A549 (cell line): ENCODE measurements around the gene FGD1. TPM values are rescaled to one million over a fixed set of nuclear protein-coding genes. Genes with fewer than 3 reads are reported as not detected.

Experiments used
- ATAC-seq, 2 experiments: fragments of 200-7000 bp in 1 of 2; fragments of >200 bp in 1 of 2; cut with Nextera tagmentation in 1 of 2; cut with Tn5 transposase in 1 of 2; 3 replicates each; pipeline versions ENCODE4 v1.8.0 to v1.9.1; 2018 to 2020; ENCODE audit warnings: mild to moderate bottlenecking in 1 of 2, moderate library complexity in 1 of 2
- CTCF ChIA-PET: fragments of 300-600 bp; sonication (Branson Sonifier 250); formaldehyde crosslinking; extraction: SDS; loops from one replicate; lab custom pipeline; 2021; ENCODE audit warnings: antibody characterized with exemption, inconsistent platforms; lab: Yijun Ruan, JAX
- POLR2A ChIA-PET: fragments of 350-600 bp; formaldehyde crosslinking; extraction: SDS; loops from one replicate; lab custom pipeline; 2021; ENCODE audit warnings: antibody characterized with exemption, inconsistent platforms; lab: Yijun Ruan, JAX
- DNase-seq, 2 experiments: peaks; one replicate each; pipeline versions ENCODE4 v3.0.0 to v3.0.0-alpha.2; 2011 to 2016; ENCODE audit warnings: low read depth in 1 of 2, low spot score in 1 of 2
- FAIRE-seq: peaks from 2 replicates; lab custom pipeline; 2011; peaks lifted over from hg19 to GRCh38; lab: Jason Lieb, UNC
- H3K27ac ChIP-seq, 2 experiments: fragments of >200 bp; sonication (Bioruptor Twin); formaldehyde crosslinking; 3 replicates each; pipeline ENCODE4 v1.5.1; 2016 to 2017
- H3K4me1 ChIP-seq: fragments of >200 bp; sonication (Bioruptor Twin); formaldehyde crosslinking; 3 replicates; pipeline ENCODE4 v1.6.1; 2016
- H3K4me2 ChIP-seq: fragments of >200 bp; sonication (Bioruptor Twin); formaldehyde crosslinking; 3 replicates; pipeline ENCODE4 v1.6.1; 2016
- H3K4me3 ChIP-seq: fragments of >200 bp; sonication (Bioruptor Twin); formaldehyde crosslinking; 3 replicates; pipeline ENCODE4 v1.5.1; 2016
- H3K9me3 ChIP-seq: fragments of >200 bp; sonication (Bioruptor Twin); formaldehyde crosslinking; 3 replicates; pipeline ENCODE4 v1.6.1; 2016
- EHMT2 ChIP-seq: fragments of 200-600 bp; sonication (generic); IDR thresholded peaks from 2 replicates; pipeline ENCODE4 v1.6.1; 2016; ENCODE audit warnings: antibody characterized with exemption, low read depth, mild to moderate bottlenecking, moderate library complexity
- FOSB ChIP-seq: fragments of 250-450 bp; sonication (Bioruptor Pico); IDR thresholded peaks from 2 replicates; pipeline ENCODE4 v1.5.0; 2020; ENCODE audit warnings: mild to moderate bottlenecking, moderate library complexity
- FOXS1 ChIP-seq: fragments of 250-450 bp; sonication (Bioruptor Pico); IDR thresholded peaks from 2 replicates; pipeline ENCODE4 v1.5.0; 2020; ENCODE audit warnings: mild to moderate bottlenecking, moderate library complexity
- KDM5A ChIP-seq: fragments of 200-600 bp; sonication (generic); IDR thresholded peaks from 2 replicates; pipeline ENCODE4 v1.6.1; 2016; ENCODE audit warnings: antibody characterized with exemption, mild to moderate bottlenecking
- MAFK ChIP-seq: fragments of 450-650 bp; IDR thresholded peaks from 2 replicates; pipeline ENCODE4 v1.6.1; 2014; ENCODE audit not compliant: partially characterized antibody
- NFE2L2 ChIP-seq: fragments of 150-350 bp; conservative IDR thresholded peaks from 2 replicates; pipeline ENCODE4 v1.6.1; 2014; ENCODE audit warnings: low read length
- NPAS2 ChIP-seq: fragments of 250-450 bp; sonication (Bioruptor Pico); IDR thresholded peaks from 2 replicates; pipeline ENCODE4 v1.8.0; 2022; ENCODE audit warnings: mild to moderate bottlenecking, moderate library complexity, borderline replicate concordance
- RARB ChIP-seq: fragments of 250-450 bp; sonication (Bioruptor Pico); IDR thresholded peaks from 2 replicates; pipeline ENCODE4 v1.8.0; 2021; ENCODE audit warnings: mild to moderate bottlenecking, moderate library complexity
- ZC3H11A ChIP-seq: fragments of 450-650 bp; IDR thresholded peaks from 2 replicates; pipeline ENCODE4 v1.6.1; 2014; ENCODE audit warnings: antibody characterized with exemption, mild to moderate bottlenecking
- WGBS: methylation state at CpG from one replicate; pipeline ENCODE4 v1.1.6; 2017; ENCODE audit errors: missing lambda C conversion rate; 5-methylcytosine and 5-hydroxymethylcytosine counted together
- polyA plus RNA-seq, 4 experiments: library from polyadenylated mRNA; depleted of rRNA in 3 of 4; stranded (reverse); fragments of >200 nt; fragmentation: RNase III in 1 of 4; extraction: RNeasy Plus Mini Kit Qiagen cat#74134 plus additional on column Dnase treatment in 1 of 4; gene quantifications; 2 replicates in 3 of 4; 3 replicates in 1 of 4; pipeline ENCODE4 v1.2.3, GENCODE V29; 2011 to 2017
- TF ChIP-seq, protein P1 (sequence below): fragments of 450-650 bp; IDR thresholded peaks from 2 replicates; pipeline ENCODE4 v1.6.1; 2014; ENCODE audit warnings: antibody characterized with exemption
- TF ChIP-seq, protein P2 (sequence below): fragments of 200-600 bp; sonication (generic); IDR thresholded peaks from 2 replicates; pipeline ENCODE4 v1.6.1; 2016; ENCODE audit warnings: antibody characterized with exemption, mild to moderate bottlenecking, moderate library complexity

The FGD1 gene
- polyA plus RNA-seq, 2 of the 4 experiments (the other 2 are of a cell fraction), result 1.9 to 5.8 TPM

- H3K4me1 ChIP-seq, result no peaks in the 10 kb centered on the region
- ChIA-PET CTCF (no interaction called here), POLR2A (no interaction called here)
- WGBS, result 72% methylated on average over 2 of the region's 2 CpGs
- H3K9me3 ChIP-seq, result no peaks in the 10 kb centered on the region
- no peak overlapping the region for H3K4me2 ChIP-seq
- TF ChIP-seq MAFK (peak; percentile 65), NFE2L2 (no peak)
- no peak overlapping the region for H3K4me3 ChIP-seq
- no peak overlapping the region for H3K27ac ChIP-seq
- DNase-seq, result no peak
- no peak for FAIRE-seq
- no peak for ATAC-seq
Observed at GRCh38 chrX:54435121-54435520, 60.9 kb downstream of the FGD1 start.

GRCh38 chrX:54430519-54430918, 65.5 kb downstream of the FGD1 start:
- FAIRE-seq (no peak), ATAC-seq (no peak), DNase-seq (no peak)
- H3K27ac ChIP-seq, result no peak overlapping the region
- ChIA-PET CTCF (no interaction called here), POLR2A (no interaction called here)
- no peak overlapping the region for H3K4me2 ChIP-seq
- no peaks in the 10 kb centered on the region for H3K4me1 ChIP-seq
- TF ChIP-seq, protein P1, sequence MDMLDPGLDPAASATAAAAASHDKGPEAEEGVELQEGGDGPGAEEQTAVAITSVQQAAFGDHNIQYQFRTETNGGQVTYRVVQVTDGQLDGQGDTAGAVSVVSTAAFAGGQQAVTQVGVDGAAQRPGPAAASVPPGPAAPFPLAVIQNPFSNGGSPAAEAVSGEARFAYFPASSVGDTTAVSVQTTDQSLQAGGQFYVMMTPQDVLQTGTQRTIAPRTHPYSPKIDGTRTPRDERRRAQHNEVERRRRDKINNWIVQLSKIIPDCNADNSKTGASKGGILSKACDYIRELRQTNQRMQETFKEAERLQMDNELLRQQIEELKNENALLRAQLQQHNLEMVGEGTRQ, result no peak
- TF ChIP-seq ZC3H11A (no peak), NFE2L2 (no peak), FOSB (CRISPR knock-in tag) (no peak), RARB (CRISPR knock-in tag) (no peak)
- TF ChIP-seq, protein P2, sequence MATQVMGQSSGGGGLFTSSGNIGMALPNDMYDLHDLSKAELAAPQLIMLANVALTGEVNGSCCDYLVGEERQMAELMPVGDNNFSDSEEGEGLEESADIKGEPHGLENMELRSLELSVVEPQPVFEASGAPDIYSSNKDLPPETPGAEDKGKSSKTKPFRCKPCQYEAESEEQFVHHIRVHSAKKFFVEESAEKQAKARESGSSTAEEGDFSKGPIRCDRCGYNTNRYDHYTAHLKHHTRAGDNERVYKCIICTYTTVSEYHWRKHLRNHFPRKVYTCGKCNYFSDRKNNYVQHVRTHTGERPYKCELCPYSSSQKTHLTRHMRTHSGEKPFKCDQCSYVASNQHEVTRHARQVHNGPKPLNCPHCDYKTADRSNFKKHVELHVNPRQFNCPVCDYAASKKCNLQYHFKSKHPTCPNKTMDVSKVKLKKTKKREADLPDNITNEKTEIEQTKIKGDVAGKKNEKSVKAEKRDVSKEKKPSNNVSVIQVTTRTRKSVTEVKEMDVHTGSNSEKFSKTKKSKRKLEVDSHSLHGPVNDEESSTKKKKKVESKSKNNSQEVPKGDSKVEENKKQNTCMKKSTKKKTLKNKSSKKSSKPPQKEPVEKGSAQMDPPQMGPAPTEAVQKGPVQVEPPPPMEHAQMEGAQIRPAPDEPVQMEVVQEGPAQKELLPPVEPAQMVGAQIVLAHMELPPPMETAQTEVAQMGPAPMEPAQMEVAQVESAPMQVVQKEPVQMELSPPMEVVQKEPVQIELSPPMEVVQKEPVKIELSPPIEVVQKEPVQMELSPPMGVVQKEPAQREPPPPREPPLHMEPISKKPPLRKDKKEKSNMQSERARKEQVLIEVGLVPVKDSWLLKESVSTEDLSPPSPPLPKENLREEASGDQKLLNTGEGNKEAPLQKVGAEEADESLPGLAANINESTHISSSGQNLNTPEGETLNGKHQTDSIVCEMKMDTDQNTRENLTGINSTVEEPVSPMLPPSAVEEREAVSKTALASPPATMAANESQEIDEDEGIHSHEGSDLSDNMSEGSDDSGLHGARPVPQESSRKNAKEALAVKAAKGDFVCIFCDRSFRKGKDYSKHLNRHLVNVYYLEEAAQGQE, result no peak
- H3K9me3 ChIP-seq, result no peaks in the 10 kb centered on the region
- H3K4me3 ChIP-seq, result no peak overlapping the region

- TF ChIP-seq ZC3H11A (peak; percentile 87), FOXS1 (no peak)
- no peak for DNase-seq
- Histone ChIP-seq H3K4me1 (no peaks in the 10 kb centered on the region), H3K27ac (no peak overlapping the region), H3K9me3 (no peaks in the 10 kb centered on the region), H3K4me3 (no peak overlapping the region), H3K4me2 (no peak overlapping the region)
- FAIRE-seq, result no peak
- CTCF ChIA-PET, result no interaction called here
- POLR2A ChIA-PET, result no interaction called here
- no peak for ATAC-seq
- WGBS, result 2% methylated on average over 2 of the region's 2 CpGs
Observed at GRCh38 chrX:54427837-54428424, 68.1 kb downstream of the FGD1 start.

GRCh38 chrX:54423161-54423888, 72.7 kb downstream of the FGD1 start:
- POLR2A ChIA-PET, result no interaction called here
- FAIRE-seq (no peak), ATAC-seq (no peak)

More at GRCh38 chrX:54423161-54423888, 72.7 kb downstream of the FGD1 start:
- TF ChIP-seq KDM5A (no peak), RARB (CRISPR knock-in tag) (no peak), NPAS2 (CRISPR knock-in tag) (no peak), EHMT2 (no peak)
- TF ChIP-seq, protein P2, result no peak
- no peak overlapping the region for H3K27ac ChIP-seq
- no peaks in the 10 kb centered on the region for H3K4me1 ChIP-seq
- no peak for DNase-seq
- WGBS, result 69% methylated on average over 14 of the region's 14 CpGs
- no peak overlapping the region for H3K4me3 ChIP-seq
- CTCF ChIA-PET, result no interaction called here
- no peak overlapping the region for H3K4me2 ChIP-seq
- H3K9me3 ChIP-seq, result no peaks in the 10 kb centered on the region
